Esophagus muscularis mucosa (tissue), 4 donors: ENCODE measurements around the gene PVR. TPM values are rescaled to one million over a fixed set of nuclear protein-coding genes. Genes with fewer than 3 reads are reported as not detected.

ENCODE experiments used
- total RNA-seq, 4 donors: library from RNA; depleted of rRNA; stranded (reverse); fragments of >200 nt; gene quantifications; one replicate each; pipeline versions ENCODE4 v1.1.0 to v1.2.1, GENCODE V29; 2016

The PVR gene
- total RNA-seq, 4 donors from 2014 or later = 20.8 to 58.3 (median 49.0) TPM

Other genes with a start within 250 kb of the PVR start
- 1 to 10 TPM; 3.0 to 6.3 (median 4.3) TPM for gene ZNF285, start 242.3 kb upstream of the PVR start, total RNA-seq
- gene ZNF229, start 195.4 kb upstream of the PVR start, total RNA-seq = 1 to 10 TPM; 4.1 to 7.2 (median 5.2) TPM
- gene ZNF180, start 143.4 kb upstream of the PVR start, total RNA-seq = 10 to 100 TPM in 1 of 4 donors, 1 to 10 TPM in 3; 3.8 to 16.5 (median 8.1) TPM
- not detected for gene CEACAM20, start 114.2 kb upstream of the PVR start, total RNA-seq
- gene IGSF23, start 30.3 kb upstream of the PVR start, total RNA-seq = not detected
- gene CEACAM19, start 27.6 kb downstream of the PVR start, total RNA-seq = 1 to 10 TPM; 2.5 to 5.1 (median 3.7) TPM
- gene CEACAM16, start 55.2 kb downstream of the PVR start, total RNA-seq = not detected
- 100 to 1,000 TPM in 1 of 4 donors, 10 to 100 TPM in 2, 1 to 10 TPM in 1; 10.0 to 147 (median 20.2) TPM for gene BCL3, start 104.8 kb downstream of the PVR start, total RNA-seq
- gene CBLC, start 134.0 kb downstream of the PVR start, total RNA-seq = under 1 TPM in 2 of 4 donors, not detected in 2; 0.34 to 0.50 TPM
- 10 to 100 TPM; 32.4 to 76.5 (median 56.6) TPM for gene BCAM, start 165.2 kb downstream of the PVR start, total RNA-seq
- 10 to 100 TPM; 34.5 to 72.4 (median 60.1) TPM for gene NECTIN2, start 202.4 kb downstream of the PVR start, total RNA-seq
- gene TOMM40, start 247.3 kb downstream of the PVR start, total RNA-seq = 10 to 100 TPM; 29.1 to 49.9 (median 41.0) TPM